RWPE1 (cell line): ENCODE data around the gene PSPH.
"Not testable (repeated sequence)": the region's sequence is repeated elsewhere in the genome, so short reads cannot be mapped to it uniquely, and the experiment has no call there.

ENCODE experiments used
- CTCF ChIA-PET: fragments of 350-600 bp; sonication (Branson Sonifier 250); formaldehyde crosslinking; extraction: SDS; loops from one replicate; lab custom pipeline; 2021; lab: Yijun Ruan, JAX
- POLR2A ChIA-PET: fragments of 400-600 bp; formaldehyde crosslinking; extraction: SDS; loops from one replicate; lab custom pipeline; 2020; ENCODE audit warnings: antibody characterized with exemption; ENCODE audit not compliant: low non-redundant PET; lab: Yijun Ruan, JAX
- DNase-seq: peaks from one replicate; pipeline ENCODE4 v3.0.0; 2012; ENCODE audit warnings: low spot score
- H3K27ac ChIP-seq: fragments of 450-650 bp; 2 replicates; pipeline ENCODE4 v1.5.1; 2017
- CTCF ChIP-seq: fragments of 450-650 bp; conservative IDR thresholded peaks from 2 replicates; pipeline ENCODE4 v1.5.1; 2017; ENCODE audit warnings: low read depth, mild to moderate bottlenecking

PSPH gene

GRCh38 chr7:56091591-56091990 lies 40.3 kb upstream of the PSPH start:
- CTCF ChIA-PET = interaction anchor here (0.8 to 1.5 kb wide), 2 partner anchors 17 to 128 kb away, joined by 3 to 4 read pairs; no protein-coding TSS in a partner anchor
- no peak for TF ChIP-seq CTCF
- no peak for DNase-seq
- H3K27ac ChIP-seq = peak overlapping the region; percentile 77
- POLR2A ChIA-PET = no interaction called here

- no peak for DNase-seq
- ChIA-PET POLR2A (no interaction called here), CTCF (no interaction called here)
- no peak for TF ChIP-seq CTCF
- H3K27ac ChIP-seq = no peak overlapping the region
Measured at GRCh38 chr7:56087445-56087844, 36.2 kb upstream of the PSPH start.

DNA sequence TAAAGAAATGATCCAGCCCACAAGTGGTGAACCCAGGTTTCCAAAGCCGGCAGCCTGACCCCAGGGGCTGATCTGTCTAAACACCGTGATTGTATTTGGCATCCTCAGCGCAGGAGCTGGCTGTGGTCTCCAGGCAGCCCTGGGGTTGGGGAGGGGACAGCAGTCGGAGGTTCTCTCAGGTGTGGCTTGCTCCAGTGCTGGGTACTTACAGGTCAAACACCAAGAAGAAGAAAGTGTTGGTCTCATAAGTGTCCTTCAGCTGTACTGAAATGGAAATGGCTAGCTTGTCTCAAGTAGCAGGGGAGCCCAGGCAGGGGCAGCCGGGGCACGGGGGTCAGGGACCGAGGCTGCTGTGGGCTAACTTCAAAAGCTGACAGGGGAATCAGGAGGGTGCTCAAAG lies 35.5 kb upstream of the PSPH start:
- ChIA-PET CTCF (no interaction called here), POLR2A (no interaction called here)
- TF ChIP-seq CTCF = no peak
- no peak for DNase-seq
- no peak overlapping the region for H3K27ac ChIP-seq

- H3K27ac ChIP-seq = peak overlapping the region; percentile 32
- no peak for TF ChIP-seq CTCF
- CTCF ChIA-PET = interaction anchor here (0.6 to 1.4 kb wide), 3 partner anchors 10 to 16 kb away, joined by 3 to 8 read pairs (median 3); partner anchors contain the start of gene PHKG1
- DNase-seq = no peak
- POLR2A ChIA-PET = no interaction called here
Measured at GRCh38 chr7:56083150-56083785, 32.0 kb upstream of the PSPH start.

DNA sequence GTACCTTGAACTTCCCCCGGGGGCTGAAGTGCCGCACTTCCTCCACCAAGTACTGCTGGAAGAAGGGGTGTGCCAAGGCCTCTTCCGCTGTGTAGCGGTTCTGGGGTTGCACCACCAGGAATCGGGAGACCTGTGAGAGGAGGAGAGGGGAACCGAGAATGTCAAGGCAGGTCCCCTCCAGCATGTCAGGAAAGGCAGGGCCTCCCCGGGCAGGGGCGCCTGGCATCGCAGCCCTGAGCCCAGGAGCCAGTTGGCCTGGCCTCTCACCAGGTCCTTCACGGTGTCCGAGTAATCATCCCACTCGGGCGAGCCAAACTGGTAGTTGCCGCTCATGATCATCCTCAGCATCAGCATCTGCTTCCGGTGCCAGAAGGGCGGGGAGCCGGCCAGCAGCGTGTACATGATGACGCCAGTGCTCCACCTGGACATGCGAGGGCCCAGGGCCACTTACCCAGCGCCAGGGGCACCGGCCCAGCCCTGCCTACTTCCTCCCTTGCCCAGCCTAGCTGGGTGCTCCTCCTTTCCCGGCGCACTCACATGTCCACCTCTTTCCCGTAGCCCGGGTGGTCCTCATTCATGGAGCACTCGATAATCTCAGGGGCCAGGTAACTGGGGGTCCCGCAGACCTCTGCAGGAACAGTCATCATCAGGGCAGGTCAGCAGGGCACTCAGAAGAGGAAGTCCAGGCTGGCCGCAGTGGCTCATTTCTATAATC lies 30.5 kb upstream of the PSPH start:
- DNase-seq = no peak
- ChIA-PET CTCF (no interaction called here), POLR2A (no interaction called here)
- H3K27ac ChIP-seq = 0 out of 2 replicates have a peak overlapping the region, but pooled peaks have one; percentile 1
- no peak for TF ChIP-seq CTCF

GRCh38 chr7:56080726-56081435 lies 29.6 kb upstream of the PSPH start:
- POLR2A ChIA-PET, CTCF ChIA-PET: not testable (repeated sequence)

More at GRCh38 chr7:56080726-56081435, 29.6 kb upstream of the PSPH start:
- DNase-seq, H3K27ac ChIP-seq: not testable (repeated sequence)
